Measurements from ENCODE around the gene FARS2.

DNA sequence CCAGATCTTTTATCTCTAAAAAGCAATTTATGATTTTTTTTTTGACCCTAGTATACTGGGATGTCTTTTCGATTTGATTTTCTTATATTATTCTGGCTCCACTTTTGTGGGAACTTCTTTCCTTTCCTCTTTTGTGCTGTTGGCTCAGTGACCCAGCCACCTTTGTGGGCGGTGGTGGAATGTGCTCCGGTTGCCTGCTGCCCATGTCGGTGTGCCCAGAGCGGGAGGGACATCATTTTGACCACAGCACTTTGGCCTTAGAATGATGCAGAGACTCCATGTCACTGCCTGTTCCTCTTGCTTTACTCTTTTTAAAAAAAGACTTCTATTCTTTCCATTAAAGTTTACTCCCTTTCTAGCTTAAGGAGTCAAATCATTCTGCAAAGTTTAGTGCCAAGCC lies 198.0 kb downstream of the FARS2 start:
- TF ChIP-seq, protein P1, sequence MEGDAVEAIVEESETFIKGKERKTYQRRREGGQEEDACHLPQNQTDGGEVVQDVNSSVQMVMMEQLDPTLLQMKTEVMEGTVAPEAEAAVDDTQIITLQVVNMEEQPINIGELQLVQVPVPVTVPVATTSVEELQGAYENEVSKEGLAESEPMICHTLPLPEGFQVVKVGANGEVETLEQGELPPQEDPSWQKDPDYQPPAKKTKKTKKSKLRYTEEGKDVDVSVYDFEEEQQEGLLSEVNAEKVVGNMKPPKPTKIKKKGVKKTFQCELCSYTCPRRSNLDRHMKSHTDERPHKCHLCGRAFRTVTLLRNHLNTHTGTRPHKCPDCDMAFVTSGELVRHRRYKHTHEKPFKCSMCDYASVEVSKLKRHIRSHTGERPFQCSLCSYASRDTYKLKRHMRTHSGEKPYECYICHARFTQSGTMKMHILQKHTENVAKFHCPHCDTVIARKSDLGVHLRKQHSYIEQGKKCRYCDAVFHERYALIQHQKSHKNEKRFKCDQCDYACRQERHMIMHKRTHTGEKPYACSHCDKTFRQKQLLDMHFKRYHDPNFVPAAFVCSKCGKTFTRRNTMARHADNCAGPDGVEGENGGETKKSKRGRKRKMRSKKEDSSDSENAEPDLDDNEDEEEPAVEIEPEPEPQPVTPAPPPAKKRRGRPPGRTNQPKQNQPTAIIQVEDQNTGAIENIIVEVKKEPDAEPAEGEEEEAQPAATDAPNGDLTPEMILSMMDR (IDR thresholded peaks at IDR 0.05) = no peak
- TF ChIP-seq POLR2A (IDR thresholded peaks at IDR 0.05) = no peak
